OCI-LY1 (cell line): ENCODE results near the gene EVC2.

Experiments used
- H2AFZ ChIP-seq: fragments of 200-600 bp; sonication (generic), shearing (Covaris generic); 2 replicates; pipeline ENCODE4 v1.6.0; 2014; ENCODE audit warnings: antibody characterized with exemption, mild to moderate bottlenecking, low read length
- H3F3A ChIP-seq: fragments of 200-600 bp; sonication (generic), shearing (Covaris generic); 2 replicates; pipeline ENCODE4 v1.6.0; 2014; ENCODE audit warnings: mild to moderate bottlenecking, antibody characterized with exemption, low read length, moderate library complexity; ENCODE audit not compliant: insufficient read depth
- H3K27ac ChIP-seq: fragments of 200-600 bp; sonication (generic); 2 replicates; pipeline ENCODE4 v1.5.1; 2014; ENCODE audit warnings: low read length, mixed run types, mild to moderate bottlenecking, low read depth; ENCODE audit not compliant: poor library complexity, severe bottlenecking
- H3K27me3 ChIP-seq: fragments of 200-600 bp; sonication (generic); 2 replicates; pipeline ENCODE4 v1.6.0; 2014; ENCODE audit warnings: antibody characterized with exemption, mild to moderate bottlenecking, low read length, moderate library complexity; ENCODE audit not compliant: insufficient read depth
- H3K36me3 ChIP-seq: fragments of 200-600 bp; sonication (generic); 2 replicates; pipeline ENCODE4 v1.6.1; 2014; ENCODE audit warnings: mild to moderate bottlenecking, antibody characterized with exemption, low read length, moderate library complexity, mixed read lengths; ENCODE audit not compliant: insufficient read depth
- H3K4me1 ChIP-seq: fragments of 200-600 bp; sonication (generic); 2 replicates; pipeline ENCODE4 v1.5.1; 2014; ENCODE audit warnings: mild to moderate bottlenecking, low read length, moderate library complexity; ENCODE audit not compliant: insufficient read depth, severe bottlenecking
- H3K4me2 ChIP-seq: fragments of 200-600 bp; sonication (generic), shearing (Covaris generic); 2 replicates; pipeline ENCODE4 v1.6.1; 2014; ENCODE audit warnings: low read length
- H3K4me3 ChIP-seq: fragments of 200-600 bp; sonication (generic); 2 replicates; pipeline ENCODE4 v1.5.1; 2014; ENCODE audit warnings: low read length, low read depth, mild to moderate bottlenecking, mixed read lengths; ENCODE audit not compliant: poor library complexity, severe bottlenecking
- H3K79me2 ChIP-seq: fragments of 200-600 bp; shearing (Covaris generic); 2 replicates; pipeline ENCODE4 v1.6.1; 2016; ENCODE audit warnings: mixed run types, low read length, mixed read lengths; ENCODE audit not compliant: insufficient read depth
- H3K9ac ChIP-seq: fragments of 200-600 bp; sonication (generic), shearing (Covaris generic); 2 replicates; pipeline ENCODE4 v1.6.1; 2014; ENCODE audit warnings: mild to moderate bottlenecking, low read length, mixed read lengths
- H3K9me2 ChIP-seq: fragments of 200-600 bp; sonication (generic), shearing (Covaris generic); 2 replicates; pipeline ENCODE4 v1.6.1; 2014; ENCODE audit warnings: low read depth, mild to moderate bottlenecking, low read length, mixed read lengths
- H3K9me3 ChIP-seq: fragments of 200-600 bp; shearing (Covaris generic); 2 replicates; pipeline ENCODE4 v1.6.1; 2014; ENCODE audit warnings: low read length, mixed read lengths
- H4K20me1 ChIP-seq: fragments of 200-600 bp; sonication (generic), shearing (Covaris generic); 2 replicates; pipeline ENCODE4 v1.6.0; 2016; ENCODE audit warnings: mild to moderate bottlenecking, low read length; ENCODE audit not compliant: insufficient read depth
- EZH2 ChIP-seq: fragments of 200-600 bp; sonication (generic), shearing (Covaris generic); IDR thresholded peaks from 2 replicates; pipeline ENCODE4 v1.8.0; 2017; ENCODE audit warnings: borderline replicate concordance, mixed run types, mild to moderate bottlenecking, antibody characterized with exemption, low read length, moderate library complexity, mixed read lengths
- TF ChIP-seq, protein P1 (sequence below): fragments of 200-600 bp; sonication (generic), shearing (Covaris generic); IDR thresholded peaks from 2 replicates; pipeline ENCODE4 v1.5.1; 2017; ENCODE audit warnings: mild to moderate bottlenecking, antibody characterized with exemption, low read length, moderate library complexity, mixed read lengths

EVC2 gene

DNA sequence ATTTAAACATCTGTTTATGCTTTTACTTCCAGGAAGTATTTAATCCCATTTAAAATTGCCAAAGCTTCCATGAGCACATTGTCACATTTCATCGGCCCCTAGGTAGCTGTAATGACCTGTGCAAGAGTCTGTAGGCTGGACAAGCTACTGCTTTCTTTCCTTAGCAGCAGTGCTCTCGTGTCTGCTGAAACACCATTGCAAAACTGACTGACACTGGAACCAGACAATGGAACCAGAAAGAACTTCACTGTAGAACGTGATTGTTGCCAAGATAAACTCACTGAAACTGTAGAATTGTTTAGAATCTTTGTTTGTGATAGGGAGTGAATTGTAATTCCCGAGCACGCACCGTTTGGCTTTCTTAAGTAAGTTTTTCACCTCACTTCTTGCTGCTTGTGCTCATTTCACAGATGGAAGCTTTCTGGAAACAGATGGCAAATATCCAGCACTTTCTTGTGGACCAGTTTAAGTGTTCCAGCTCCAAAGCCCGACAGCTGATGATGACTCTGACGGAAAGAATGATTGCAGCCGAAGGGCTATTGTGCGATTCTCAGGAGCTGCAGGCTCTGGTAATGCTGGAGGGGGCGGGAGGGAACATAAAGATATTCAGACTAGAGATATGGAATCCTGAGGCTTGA is 39.5 kb upstream of the EVC2 start:
- Histone ChIP-seq H3K27me3 (no peaks in the 10 kb centered on the region), H3K9ac (no peak overlapping the region), H3K4me2 (no peak overlapping the region), H3K27ac (no peak overlapping the region), H4K20me1 (no peaks in the 10 kb centered on the region), H3K36me3 (peaks cover 23% of the 10 kb centered on the region), H3K9me3 (no peaks in the 10 kb centered on the region), H3K4me1 (no peaks in the 10 kb centered on the region), H3K79me2 (no peaks in the 10 kb centered on the region), H3K9me2 (no peaks in the 10 kb centered on the region), H2AFZ (no peak overlapping the region), H3K4me3 (no peak overlapping the region), H3F3A (no peaks in the 10 kb centered on the region)
- no peak for TF ChIP-seq EZH2
- TF ChIP-seq, protein P1, sequence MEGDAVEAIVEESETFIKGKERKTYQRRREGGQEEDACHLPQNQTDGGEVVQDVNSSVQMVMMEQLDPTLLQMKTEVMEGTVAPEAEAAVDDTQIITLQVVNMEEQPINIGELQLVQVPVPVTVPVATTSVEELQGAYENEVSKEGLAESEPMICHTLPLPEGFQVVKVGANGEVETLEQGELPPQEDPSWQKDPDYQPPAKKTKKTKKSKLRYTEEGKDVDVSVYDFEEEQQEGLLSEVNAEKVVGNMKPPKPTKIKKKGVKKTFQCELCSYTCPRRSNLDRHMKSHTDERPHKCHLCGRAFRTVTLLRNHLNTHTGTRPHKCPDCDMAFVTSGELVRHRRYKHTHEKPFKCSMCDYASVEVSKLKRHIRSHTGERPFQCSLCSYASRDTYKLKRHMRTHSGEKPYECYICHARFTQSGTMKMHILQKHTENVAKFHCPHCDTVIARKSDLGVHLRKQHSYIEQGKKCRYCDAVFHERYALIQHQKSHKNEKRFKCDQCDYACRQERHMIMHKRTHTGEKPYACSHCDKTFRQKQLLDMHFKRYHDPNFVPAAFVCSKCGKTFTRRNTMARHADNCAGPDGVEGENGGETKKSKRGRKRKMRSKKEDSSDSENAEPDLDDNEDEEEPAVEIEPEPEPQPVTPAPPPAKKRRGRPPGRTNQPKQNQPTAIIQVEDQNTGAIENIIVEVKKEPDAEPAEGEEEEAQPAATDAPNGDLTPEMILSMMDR, result no peak

DNA sequence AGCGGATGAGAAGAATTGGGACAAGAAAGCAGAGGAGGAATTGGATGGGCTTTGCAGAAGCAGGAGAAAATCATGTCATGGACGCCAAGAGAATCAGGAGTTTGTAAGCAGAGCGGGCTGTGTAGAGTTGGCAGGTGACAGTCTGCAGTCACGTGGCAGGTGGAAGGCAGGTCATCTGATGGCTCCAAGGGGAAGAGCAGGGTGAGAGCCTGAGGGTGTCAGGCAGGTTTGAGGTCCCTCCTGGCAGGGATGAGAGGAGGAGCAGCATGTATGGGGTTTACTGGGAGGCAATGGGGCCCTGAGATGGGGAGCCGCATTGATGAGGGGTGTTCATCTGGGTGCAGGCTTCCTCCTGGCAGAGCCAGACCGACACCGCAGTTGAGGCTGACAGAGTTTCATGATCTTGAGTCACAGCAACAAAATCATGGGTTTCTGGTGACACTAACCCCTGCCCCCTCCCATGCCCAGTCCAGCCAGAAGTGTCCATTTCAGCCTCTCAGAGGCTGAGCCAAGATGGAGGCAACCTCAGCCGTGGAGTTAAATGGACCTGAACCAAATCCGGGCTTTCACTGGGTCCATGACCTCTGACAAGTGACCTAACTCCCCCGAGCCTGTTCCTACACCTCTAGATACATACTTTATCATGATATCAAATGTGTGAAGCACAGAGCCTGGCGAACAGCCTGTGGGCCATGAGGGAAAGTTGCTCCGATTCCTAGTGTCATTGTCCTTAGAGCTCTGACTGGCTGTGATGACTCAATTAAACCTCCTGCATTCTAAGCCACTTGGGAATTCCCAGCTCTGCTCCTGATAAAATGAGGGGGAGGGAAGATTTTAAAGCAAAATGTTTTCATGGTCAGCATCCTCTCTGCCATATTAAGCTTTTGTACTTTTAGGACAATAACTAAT is 38.7 kb upstream of the EVC2 start:
- Histone ChIP-seq H3F3A (no peaks in the 10 kb centered on the region), H3K9ac (no peak overlapping the region), H3K4me2 (no peak overlapping the region), H3K36me3 (peaks cover 30% of the 10 kb centered on the region), H3K4me1 (no peaks in the 10 kb centered on the region), H3K9me3 (no peaks in the 10 kb centered on the region), H3K27me3 (no peaks in the 10 kb centered on the region), H3K79me2 (no peaks in the 10 kb centered on the region), H3K4me3 (no peak overlapping the region), H3K27ac (no peak overlapping the region), H2AFZ (no peak overlapping the region), H3K9me2 (no peaks in the 10 kb centered on the region), H4K20me1 (no peaks in the 10 kb centered on the region)
- TF ChIP-seq EZH2, result no peak
- TF ChIP-seq, protein P1, result no peak

DNA sequence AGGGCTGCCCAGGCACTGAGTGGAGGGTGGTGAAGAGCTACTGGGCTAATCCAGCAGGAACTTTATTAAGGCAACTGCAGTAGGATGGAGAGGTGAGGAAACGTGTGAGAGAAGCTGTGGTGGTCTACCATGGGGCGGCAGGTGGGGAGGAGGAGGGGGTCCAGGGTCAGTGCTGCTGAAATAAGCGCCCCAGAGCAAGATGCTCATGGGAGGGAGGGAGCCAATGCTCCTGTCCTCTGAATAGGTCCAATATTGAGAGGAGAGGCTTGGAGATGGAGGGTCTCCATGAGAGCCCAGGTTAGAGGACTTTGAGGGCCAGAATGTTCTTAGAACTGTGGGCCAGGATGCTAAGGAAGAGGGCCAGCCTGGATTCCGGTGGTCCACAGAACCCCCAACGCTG is 37.9 kb upstream of the EVC2 start:
- peaks cover 32% of the 10 kb centered on the region for H3K36me3 ChIP-seq
- H3K27ac ChIP-seq, result no peak overlapping the region
- H4K20me1 ChIP-seq, result no peaks in the 10 kb centered on the region
- H2AFZ ChIP-seq, result no peak overlapping the region
- no peaks in the 10 kb centered on the region for H3K9me3 ChIP-seq
- H3F3A ChIP-seq, result no peaks in the 10 kb centered on the region
- no peak overlapping the region for H3K4me3 ChIP-seq
- H3K4me2 ChIP-seq, result no peak overlapping the region
- no peak overlapping the region for H3K9ac ChIP-seq
- TF ChIP-seq EZH2, result no peak
- TF ChIP-seq, protein P1, result no peak
- no peaks in the 10 kb centered on the region for H3K4me1 ChIP-seq
- H3K9me2 ChIP-seq, result no peaks in the 10 kb centered on the region
- no peaks in the 10 kb centered on the region for H3K27me3 ChIP-seq
- H3K79me2 ChIP-seq, result no peaks in the 10 kb centered on the region
